ENCODE measurements around the gene LARGE1. TPM values are rescaled to one million over a fixed set of nuclear protein-coding genes. Genes with fewer than 3 reads are reported as not detected.

Gene LARGE1
- total and polyA plus RNA-seq, 2 of the 4 experiments (the other 2 are of a cell fraction), result 6.2 to 12.4 TPM

DNA sequence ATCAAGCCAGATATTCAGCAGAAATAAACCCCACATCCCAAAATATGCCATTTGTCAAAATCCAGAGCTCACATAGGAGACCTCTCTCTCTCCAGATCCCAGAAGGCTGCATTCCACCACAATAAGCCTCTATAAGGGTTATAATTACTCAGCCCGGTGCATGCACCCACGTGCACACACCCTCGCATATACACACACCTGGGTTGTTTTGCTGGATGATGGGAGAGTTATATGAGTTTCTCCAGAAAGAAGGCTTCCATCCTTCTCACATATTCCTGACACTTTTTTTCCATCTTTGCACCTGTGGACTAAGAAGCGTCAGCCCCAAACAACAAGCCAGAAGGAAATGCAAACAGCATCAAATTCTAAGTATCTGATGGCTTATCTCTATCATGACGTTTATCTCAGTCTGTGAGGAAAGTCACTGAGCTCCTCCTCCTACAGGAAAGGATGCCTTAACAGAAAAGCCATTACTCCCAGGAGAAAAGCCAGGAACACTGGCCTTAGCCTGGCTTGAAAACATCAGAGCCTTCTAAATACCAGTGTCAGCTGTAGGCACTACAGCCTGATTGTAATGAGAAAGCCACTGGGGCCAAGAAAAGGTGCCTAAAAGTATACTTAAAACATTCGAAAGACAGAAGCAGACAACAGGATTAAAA, 253.2 kb downstream of the LARGE1 start:
- no peak overlapping the region for H2AK9ac ChIP-seq (replicated peaks; ENCODE audit: low read depth, low read length, poor library complexity)
- dilution Hi-C loops (cut with HindIII; ENCODE audit: low sequenced_read_pairs, unreplicated experiment), result no loop called here

More for the DNA sequence above, 253.2 kb downstream of the LARGE1 start:
- in situ Hi-C loops (cut with MboI; ENCODE audit: low sequenced_read_pairs) (no loop called here), intact Hi-C loops (cut with micrococcal nuclease) (no loop called here)
- H4K8ac ChIP-seq (ENCODE audit: low read depth in 2 of 2, low read length in 2 of 2), result no peak overlapping the region
- H2AFZ ChIP-seq (replicated peaks; ENCODE audit: low read length, poor library complexity), result no peak overlapping the region
- H3K4me3 ChIP-seq (ENCODE audit: insufficient read depth, low read depth, low read length), result no peak overlapping the region
- no peak overlapping the region for H3K18ac ChIP-seq (ENCODE audit: low read depth, low read length)
- no peak overlapping the region for H2BK20ac ChIP-seq (ENCODE audit: low read depth, low read length)
- no peak overlapping the region for H2AK5ac ChIP-seq (ENCODE audit: low read depth, low read length)
- H3K56ac ChIP-seq (ENCODE audit: extremely low read depth, insufficient read depth, low read length), result no peak overlapping the region
- no TSS peak for BruUV-seq (replicated peaks)
- no peak for ATAC-seq (ENCODE audit: low read depth)
- TF ChIP-seq, protein P1, sequence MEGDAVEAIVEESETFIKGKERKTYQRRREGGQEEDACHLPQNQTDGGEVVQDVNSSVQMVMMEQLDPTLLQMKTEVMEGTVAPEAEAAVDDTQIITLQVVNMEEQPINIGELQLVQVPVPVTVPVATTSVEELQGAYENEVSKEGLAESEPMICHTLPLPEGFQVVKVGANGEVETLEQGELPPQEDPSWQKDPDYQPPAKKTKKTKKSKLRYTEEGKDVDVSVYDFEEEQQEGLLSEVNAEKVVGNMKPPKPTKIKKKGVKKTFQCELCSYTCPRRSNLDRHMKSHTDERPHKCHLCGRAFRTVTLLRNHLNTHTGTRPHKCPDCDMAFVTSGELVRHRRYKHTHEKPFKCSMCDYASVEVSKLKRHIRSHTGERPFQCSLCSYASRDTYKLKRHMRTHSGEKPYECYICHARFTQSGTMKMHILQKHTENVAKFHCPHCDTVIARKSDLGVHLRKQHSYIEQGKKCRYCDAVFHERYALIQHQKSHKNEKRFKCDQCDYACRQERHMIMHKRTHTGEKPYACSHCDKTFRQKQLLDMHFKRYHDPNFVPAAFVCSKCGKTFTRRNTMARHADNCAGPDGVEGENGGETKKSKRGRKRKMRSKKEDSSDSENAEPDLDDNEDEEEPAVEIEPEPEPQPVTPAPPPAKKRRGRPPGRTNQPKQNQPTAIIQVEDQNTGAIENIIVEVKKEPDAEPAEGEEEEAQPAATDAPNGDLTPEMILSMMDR (conservative IDR thresholded peaks at IDR 0.05; ENCODE audit: low read depth, low read length), result no peak
- TF ChIP-seq, protein P2, sequence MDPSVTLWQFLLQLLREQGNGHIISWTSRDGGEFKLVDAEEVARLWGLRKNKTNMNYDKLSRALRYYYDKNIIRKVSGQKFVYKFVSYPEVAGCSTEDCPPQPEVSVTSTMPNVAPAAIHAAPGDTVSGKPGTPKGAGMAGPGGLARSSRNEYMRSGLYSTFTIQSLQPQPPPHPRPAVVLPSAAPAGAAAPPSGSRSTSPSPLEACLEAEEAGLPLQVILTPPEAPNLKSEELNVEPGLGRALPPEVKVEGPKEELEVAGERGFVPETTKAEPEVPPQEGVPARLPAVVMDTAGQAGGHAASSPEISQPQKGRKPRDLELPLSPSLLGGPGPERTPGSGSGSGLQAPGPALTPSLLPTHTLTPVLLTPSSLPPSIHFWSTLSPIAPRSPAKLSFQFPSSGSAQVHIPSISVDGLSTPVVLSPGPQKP (IDR thresholded peaks at IDR 0.05; ENCODE audit: borderline replicate concordance, low read depth, low read length), result no peak
- no peak for TF ChIP-seq MAZ (IDR thresholded peaks at IDR 0.05; ENCODE audit: borderline replicate concordance, low read depth, low read length)
- TF ChIP-seq, protein P3, sequence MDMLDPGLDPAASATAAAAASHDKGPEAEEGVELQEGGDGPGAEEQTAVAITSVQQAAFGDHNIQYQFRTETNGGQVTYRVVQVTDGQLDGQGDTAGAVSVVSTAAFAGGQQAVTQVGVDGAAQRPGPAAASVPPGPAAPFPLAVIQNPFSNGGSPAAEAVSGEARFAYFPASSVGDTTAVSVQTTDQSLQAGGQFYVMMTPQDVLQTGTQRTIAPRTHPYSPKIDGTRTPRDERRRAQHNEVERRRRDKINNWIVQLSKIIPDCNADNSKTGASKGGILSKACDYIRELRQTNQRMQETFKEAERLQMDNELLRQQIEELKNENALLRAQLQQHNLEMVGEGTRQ (IDR thresholded peaks at IDR 0.05; ENCODE audit: low read depth, low read length), result no peak
- TF ChIP-seq RCOR1 (IDR thresholded peaks at IDR 0.05; ENCODE audit: insufficient replicate concordance, low read length), result no peak
- TF ChIP-seq BHLHE40 (IDR thresholded peaks at IDR 0.05; ENCODE audit: low read depth, low read length), result no peak
- TF ChIP-seq CEBPB (IDR thresholded peaks at IDR 0.05; ENCODE audit: low read depth, low read length), result no peak
- no peaks in the 10 kb centered on the region for H3K36me3 ChIP-seq (ENCODE audit: control insufficient read depth, insufficient read depth, low read length)
- no peak for DNase-seq
- H3K9me1 ChIP-seq (ENCODE audit: insufficient read depth, low read length), result no peaks in the 10 kb centered on the region
- H3K9me3 ChIP-seq (ENCODE audit: control insufficient read depth, insufficient read depth, low read length), result no peaks in the 10 kb centered on the region
- no peak overlapping the region for H3K4me2 ChIP-seq (ENCODE audit: low read depth, low read length)
- no peaks in the 10 kb centered on the region for H3K79me1 ChIP-seq (ENCODE audit: low read depth in 1 of 2, low read length in 2 of 2)
- H3K27me3 ChIP-seq (ENCODE audit: control insufficient read depth, insufficient read depth, low read length), result no peaks in the 10 kb centered on the region
- POLR2A ChIA-PET (ENCODE audit: unreplicated experiment), result no interaction called here
- H4K5ac ChIP-seq (ENCODE audit: low read depth, low read length), result no peak overlapping the region
- no CpG with 5 or more reads among the region's 6 CpGs for WGBS, 2 experiments (ENCODE audit: extremely low coverage in 2 of 2, insufficient read length in 1 of 2)
- H2BK15ac ChIP-seq (ENCODE audit: low read depth, low read length), result no peak overlapping the region
- H2BK120ac ChIP-seq (ENCODE audit: low read depth, low read length), result no peak overlapping the region
- H3K23ac ChIP-seq (ENCODE audit: low read depth, low read length), result no peak overlapping the region
- no peaks in the 10 kb centered on the region for H4K20me1 ChIP-seq (ENCODE audit: insufficient read depth, low read length)
- no peak overlapping the region for H3K14ac ChIP-seq (replicated peaks; ENCODE audit: low read depth, low read length)
- H3K27ac ChIP-seq (ENCODE audit: insufficient read depth, low read length), result no peak overlapping the region
- CTCF ChIA-PET, result no interaction called here
- no peak overlapping the region for H3K4ac ChIP-seq (ENCODE audit: low read depth, low read length)
- no peak overlapping the region for H2BK5ac ChIP-seq (ENCODE audit: low read depth, low read length, poor library complexity, severe bottlenecking)
- no peak overlapping the region for H3K9ac ChIP-seq (ENCODE audit: low read depth, low read length)
- H4K91ac ChIP-seq (ENCODE audit: insufficient read depth, low read depth, low read length), result no peak overlapping the region
- H3K4me1 ChIP-seq (ENCODE audit: control insufficient read depth, insufficient read depth, low read length), result no peaks in the 10 kb centered on the region

Data from IMR-90 (cell line).